CD4-positive, alpha-beta T cell (primary cell): Measurements from ENCODE around the gene GPRC5D. TPM values are rescaled to one million over a fixed set of nuclear protein-coding genes. Genes with fewer than 3 reads are reported as not detected.

ENCODE experiments used
- ATAC-seq: fragments of 200-7000 bp; cut with Tn5 transposase; one replicate; pipeline ENCODE4 v1.10.0; 2022; ENCODE audit warnings: mild to moderate bottlenecking; ENCODE audit not compliant: poor library complexity
- CTCF ChIA-PET: fragments of 350-600 bp; sonication (Branson Sonifier 250); formaldehyde crosslinking; loops from one replicate; lab custom pipeline; 2021; ENCODE audit warnings: antibody characterized with exemption, inconsistent platforms; lab: Charles Lee
- POLR2A ChIA-PET: fragments of 350-600 bp; sonication (Branson Sonifier 250); formaldehyde crosslinking; loops from one replicate; lab custom pipeline; 2021; ENCODE audit warnings: antibody characterized with exemption, inconsistent platforms; lab: Charles Lee
- DNase-seq, 14 experiments: peaks; one replicate each; pipeline ENCODE4 v3.0.0-alpha.2; 2013 to 2020; ENCODE audit warnings: mixed read lengths in 2 of 14
- H3K27ac ChIP-seq, 2 donors: one replicate each; pipeline versions ENCODE4 v1.5.1 to v1.7.0; 2013; ENCODE audit warnings: low read length in 2 of 2, low read depth in 1 of 2, mild to moderate bottlenecking in 1 of 2
- H3K27me3 ChIP-seq, 2 experiments: 1 replicate in 1 of 2; 2 replicates in 1 of 2; pipeline versions ENCODE4 v1.6.1 to v1.7.0; 2013; ENCODE audit warnings: low read length in 2 of 2, control low read depth in 1 of 2, mild to moderate bottlenecking in 1 of 2, moderate library complexity in 1 of 2; ENCODE audit not compliant: insufficient read depth in 2 of 2, control insufficient read depth in 1 of 2
- H3K36me3 ChIP-seq: one replicate; pipeline ENCODE4 v1.6.1; 2013; ENCODE audit warnings: low read length, control low read depth; ENCODE audit not compliant: insufficient read depth
- H3K4me1 ChIP-seq: one replicate; pipeline ENCODE4 v1.6.1; 2013; ENCODE audit warnings: low read length, control low read depth; ENCODE audit not compliant: insufficient read depth
- H3K4me3 ChIP-seq: one replicate; pipeline ENCODE4 v1.5.1; 2013; ENCODE audit warnings: mild to moderate bottlenecking, low read length, moderate library complexity
- H3K9me3 ChIP-seq, 2 experiments: 1 replicate in 1 of 2; 2 replicates in 1 of 2; pipeline versions ENCODE4 v1.6.1 to v1.7.0; 2013; ENCODE audit warnings: low read length in 2 of 2, mild to moderate bottlenecking in 2 of 2, control low read depth in 1 of 2, moderate library complexity in 1 of 2; ENCODE audit not compliant: control insufficient read depth in 1 of 2, insufficient read depth in 1 of 2
- H3K27ac Mint-ChIP-seq: one replicate; pipeline ENCODE4 v1.8.0; 2020; ENCODE audit warnings: mixed read lengths
- H3K27me3 Mint-ChIP-seq: one replicate; pipeline ENCODE4 v1.8.0; 2021; ENCODE audit warnings: mixed read lengths
- H3K36me3 Mint-ChIP-seq: one replicate; pipeline ENCODE4 v1.8.0; 2021; ENCODE audit warnings: low read depth, mixed read lengths
- H3K4me1 Mint-ChIP-seq: one replicate; pipeline ENCODE4 v1.8.0; 2021; ENCODE audit warnings: low read depth, mixed read lengths
- H3K4me3 Mint-ChIP-seq: one replicate; pipeline ENCODE4 v1.8.0; 2020; ENCODE audit warnings: mild to moderate bottlenecking, mixed read lengths
- H3K9me3 Mint-ChIP-seq: one replicate; pipeline ENCODE4 v1.8.0; 2020; ENCODE audit warnings: mixed read lengths
- intact Hi-C, 2 experiments: fragments of 100-400 bp; cut with DNase I in 1 of 2; cut with micrococcal nuclease in 1 of 2; formaldehyde crosslinking; loops; one replicate each; pipeline versions ENCODE4 v1.15.1 to v1.9.0; 2023 to 2025; cut with DNase I, micrococcal nuclease
- total RNA-seq, 174 experiments: library from RNA in 2 of 174; stranded (reverse) in 2 of 174; gene quantifications; one replicate each; pipeline ENCODE4 v1.2.3 and lab custom pipeline; 2021 to 2026
- TF ChIP-seq, protein P1 (sequence below): fragments of 200-600 bp; IDR thresholded peaks from one replicate; pipeline ENCODE4 v1.8.0; 2022; ENCODE audit warnings: antibody characterized with exemption, mild to moderate bottlenecking

GPRC5D gene
- total RNA-seq, 2 experiments from 2014 or later = not detected

DNA sequence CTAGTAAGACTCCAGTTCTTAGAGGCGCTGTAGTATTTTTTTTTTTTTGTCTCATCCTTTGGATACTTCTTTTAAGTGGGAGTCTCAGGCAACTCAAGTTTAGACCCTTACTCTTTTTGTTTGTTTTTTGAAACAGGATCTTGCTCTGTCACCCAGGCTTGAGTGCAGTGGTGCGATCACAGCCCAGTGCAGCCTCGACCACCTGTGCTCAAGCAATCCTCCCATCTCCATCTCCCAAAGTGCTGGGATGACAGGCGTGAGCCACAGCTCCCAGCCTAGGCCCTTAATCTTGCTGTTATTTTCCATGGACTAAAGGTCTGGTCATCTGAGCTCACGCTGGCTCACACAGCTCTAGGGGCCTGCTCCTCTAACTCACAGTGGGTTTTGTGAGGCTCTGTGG, 39.3 kb downstream of the GPRC5D start:
- peaks cover 35% of the 10 kb centered on the region for H3K4me1 Mint-ChIP-seq
- no peak overlapping the region for H3K27ac Mint-ChIP-seq
- H3K36me3 ChIP-seq = no peaks in the 10 kb centered on the region
- peaks cover 6% of the 10 kb centered on the region for H3K27me3 Mint-ChIP-seq
- no peak for ATAC-seq
- ChIA-PET CTCF (no interaction called here), POLR2A (no interaction called here)
- no peaks in the 10 kb centered on the region for H3K36me3 Mint-ChIP-seq
- peaks cover 26% of the 10 kb centered on the region for H3K4me1 ChIP-seq
- no peak for DNase-seq
- H3K4me3 Mint-ChIP-seq = no peak overlapping the region
- TF ChIP-seq, protein P1, sequence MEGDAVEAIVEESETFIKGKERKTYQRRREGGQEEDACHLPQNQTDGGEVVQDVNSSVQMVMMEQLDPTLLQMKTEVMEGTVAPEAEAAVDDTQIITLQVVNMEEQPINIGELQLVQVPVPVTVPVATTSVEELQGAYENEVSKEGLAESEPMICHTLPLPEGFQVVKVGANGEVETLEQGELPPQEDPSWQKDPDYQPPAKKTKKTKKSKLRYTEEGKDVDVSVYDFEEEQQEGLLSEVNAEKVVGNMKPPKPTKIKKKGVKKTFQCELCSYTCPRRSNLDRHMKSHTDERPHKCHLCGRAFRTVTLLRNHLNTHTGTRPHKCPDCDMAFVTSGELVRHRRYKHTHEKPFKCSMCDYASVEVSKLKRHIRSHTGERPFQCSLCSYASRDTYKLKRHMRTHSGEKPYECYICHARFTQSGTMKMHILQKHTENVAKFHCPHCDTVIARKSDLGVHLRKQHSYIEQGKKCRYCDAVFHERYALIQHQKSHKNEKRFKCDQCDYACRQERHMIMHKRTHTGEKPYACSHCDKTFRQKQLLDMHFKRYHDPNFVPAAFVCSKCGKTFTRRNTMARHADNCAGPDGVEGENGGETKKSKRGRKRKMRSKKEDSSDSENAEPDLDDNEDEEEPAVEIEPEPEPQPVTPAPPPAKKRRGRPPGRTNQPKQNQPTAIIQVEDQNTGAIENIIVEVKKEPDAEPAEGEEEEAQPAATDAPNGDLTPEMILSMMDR = no peak
- peaks cover 0 to 4% of the 10 kb centered on the region in 2 experiments for H3K27me3 ChIP-seq
- no peak overlapping the region for H3K27ac ChIP-seq
- H3K9me3 Mint-ChIP-seq = no peaks in the 10 kb centered on the region
- H3K4me3 ChIP-seq = no peak overlapping the region
- no peaks in the 10 kb centered on the region for H3K9me3 ChIP-seq
- intact Hi-C loops = no loop called here

- POLR2A ChIA-PET = no interaction called here
- intact Hi-C loops = loop anchor here in 1 of 2 experiments (5.0 kb wide), 1 partner anchor 73 kb away; no protein-coding TSS in a partner anchor
- no peaks in the 10 kb centered on the region for H3K9me3 Mint-ChIP-seq
- no peaks in the 10 kb centered on the region for H3K27me3 Mint-ChIP-seq
- H3K27ac Mint-ChIP-seq = peak overlapping the region; percentile 64
- H3K36me3 ChIP-seq = no peaks in the 10 kb centered on the region
- no peak overlapping the region for H3K4me3 Mint-ChIP-seq
- ATAC-seq (no peak), DNase-seq (no peak)
- no peaks in the 10 kb centered on the region for H3K9me3 ChIP-seq
- CTCF ChIA-PET = no interaction called here
- peaks cover 0 to 8% of the 10 kb centered on the region in 2 experiments for H3K27me3 ChIP-seq
- H3K4me3 ChIP-seq = no peak overlapping the region
- TF ChIP-seq, protein P1 = no peak
- no peak overlapping the region for H3K27ac ChIP-seq
- no peaks in the 10 kb centered on the region for H3K36me3 Mint-ChIP-seq
- H3K4me1 ChIP-seq = peaks cover 19% of the 10 kb centered on the region
- H3K4me1 Mint-ChIP-seq = peaks cover 28% of the 10 kb centered on the region
These were observed 42.0 kb downstream of the GPRC5D start for GRCh38 chr12:12909995-12910420.

- H3K27me3 Mint-ChIP-seq = no peaks in the 10 kb centered on the region
- peaks cover 28% of the 10 kb centered on the region for H3K4me1 Mint-ChIP-seq
- ChIA-PET POLR2A (no interaction called here), CTCF (no interaction called here)
- H3K27ac Mint-ChIP-seq = peak overlapping the region; percentile 64
- Histone ChIP-seq H3K9me3 (no peaks in the 10 kb centered on the region), H3K4me3 (no peak overlapping the region), H3K4me1 (peaks cover 19% of the 10 kb centered on the region), H3K36me3 (no peaks in the 10 kb centered on the region), H3K27ac (no peak overlapping the region), H3K27me3 (peaks cover 0 to 8% of the 10 kb centered on the region in 2 experiments)
- H3K9me3 Mint-ChIP-seq = no peaks in the 10 kb centered on the region
- no peak overlapping the region for H3K4me3 Mint-ChIP-seq
- intact Hi-C loops = loop anchor here in 1 of 2 experiments (5.0 kb wide), 1 partner anchor 72 kb away; no protein-coding TSS in a partner anchor
- ATAC-seq = no peak
- no peaks in the 10 kb centered on the region for H3K36me3 Mint-ChIP-seq
- no peak for DNase-seq
- TF ChIP-seq, protein P1 = no peak
These were observed 42.6 kb downstream of the GPRC5D start for GRCh38 chr12:12909228-12909994.
